GM12864 (cell line): Measurements from ENCODE around the gene CCDC144A.
"Not testable (repeated sequence)": the region's sequence is repeated elsewhere in the genome, so short reads cannot be mapped to it uniquely, and the experiment has no call there.

Source experiments
- DNase-seq: peaks from one replicate; pipeline ENCODE4 v3.0.0-alpha.2; 2011; ENCODE audit warnings: low read depth
- H3K4me3 ChIP-seq: 2 replicates; pipeline ENCODE4 v1.5.1; 2011; ENCODE audit warnings: mild to moderate bottlenecking, low read depth, low read length, control low read depth
- CTCF ChIP-seq: IDR thresholded peaks from 2 replicates; pipeline ENCODE4 v1.5.1; 2011; ENCODE audit warnings: low read depth, mild to moderate bottlenecking, moderate library complexity, low read length, control low read depth, inconsistent platforms; ENCODE audit errors: missing control alignments

CCDC144A gene

GRCh38 chr17:16818340-16818739 is 128.3 kb downstream of the CCDC144A start:
- no peak for DNase-seq

GRCh38 chr17:16818821-16819683 is 129.0 kb downstream of the CCDC144A start:
- no peak overlapping the region for H3K4me3 ChIP-seq
- DNase-seq, result no peak
- no peak for TF ChIP-seq CTCF

More at GRCh38 chr17:16818340-16818739, 128.3 kb downstream of the CCDC144A start:
- no peak overlapping the region for H3K4me3 ChIP-seq
- TF ChIP-seq CTCF, result no peak

GRCh38 chr17:16820161-16820877 is 130.3 kb downstream of the CCDC144A start:
- no peak for TF ChIP-seq CTCF
- no peak for DNase-seq

GRCh38 chr17:16820979-16821543 is 131.0 kb downstream of the CCDC144A start:
- no peak for DNase-seq
- no peak overlapping the region for H3K4me3 ChIP-seq
- no peak for TF ChIP-seq CTCF

More at GRCh38 chr17:16820161-16820877, 130.3 kb downstream of the CCDC144A start:
- no peak overlapping the region for H3K4me3 ChIP-seq

- H3K4me3 ChIP-seq, DNase-seq: not testable (repeated sequence)
These were observed 132.1 kb downstream of the CCDC144A start for GRCh38 chr17:16822133-16822532.

GRCh38 chr17:16823768-16824406 is 133.8 kb downstream of the CCDC144A start:
- H3K4me3 ChIP-seq, DNase-seq: not testable (repeated sequence)
